GM12878 (cell line): ENCODE data around the gene PROKR1. TPM values are rescaled to one million over a fixed set of nuclear protein-coding genes. Genes with fewer than 3 reads are reported as not detected.

Source experiments
- ATAC-seq: fragments of 200-7000 bp; cut with Tn5 transposase; 3 replicates; pipeline ENCODE4 v1.9.1; 2020; ENCODE audit warnings: mild to moderate bottlenecking, moderate library complexity
- BruUV-seq: library from RNA; stranded (reverse); fragments of 400-500 nt; replicated peaks from 2 replicates; lab custom pipeline; 2021; lab: Mats Ljungman, UMichigan
- CTCF ChIA-PET: fragments of 300-600 bp; sonication (Branson Sonifier 250); formaldehyde crosslinking; extraction: SDS; loops from one replicate; lab custom pipeline; 2021; ENCODE audit warnings: inconsistent platforms; lab: Yijun Ruan, JAX
- POLR2A ChIA-PET: fragments of 350-600 bp; formaldehyde crosslinking; extraction: SDS; loops from one replicate; lab custom pipeline; 2021; ENCODE audit warnings: inconsistent platforms; lab: Charles Lee
- RAD21 ChIA-PET: fragments of 300-600 bp; sonication (Branson Sonifier 250); formaldehyde crosslinking; loops from one replicate; lab custom pipeline; 2023; ENCODE audit warnings: antibody characterized with exemption; ENCODE audit not compliant: unreplicated experiment; lab: Charles Lee
- SMC1A ChIA-PET: fragments of 300-600 bp; sonication (Branson Sonifier 250); formaldehyde crosslinking; loops from one replicate; lab custom pipeline; 2023; ENCODE audit not compliant: unreplicated experiment, uncharacterized antibody; lab: Charles Lee
- DNase-seq: peaks from one replicate; pipeline ENCODE4 v3.0.0-alpha.2; 2011; ENCODE audit warnings: low read depth, low spot score
- FAIRE-seq: peaks from 3 replicates; lab custom pipeline; 2011; peaks lifted over from hg19 to GRCh38; lab: Jason Lieb, UNC
- H2AFZ ChIP-seq: 2 replicates; pipeline ENCODE4 v1.6.0; 2011; ENCODE audit warnings: low read depth, low read length, control low read depth; ENCODE audit not compliant: control insufficient read depth
- H3K27ac ChIP-seq: 2 replicates; pipeline ENCODE4 v1.5.1; 2011; ENCODE audit warnings: control low read depth; ENCODE audit not compliant: control insufficient read depth, insufficient read depth
- H3K27me3 ChIP-seq, 2 experiments: replicated peaks in 1 of 2; 2 replicates each; pipeline versions ENCODE4 v1.6.0 to v1.6.1; 2011; ENCODE audit warnings: low read length in 1 of 2; ENCODE audit not compliant: control insufficient read depth in 2 of 2, insufficient read depth in 2 of 2
- H3K36me3 ChIP-seq, 2 experiments: 2 replicates each; pipeline ENCODE4 v1.5.1; 2011; ENCODE audit warnings: low read length in 1 of 2; ENCODE audit not compliant: control insufficient read depth in 2 of 2, insufficient read depth in 2 of 2
- H3K4me1 ChIP-seq: 2 replicates; pipeline ENCODE4 v1.6.1; 2011; ENCODE audit warnings: mild to moderate bottlenecking, low read length, moderate library complexity, mixed read lengths; ENCODE audit not compliant: control insufficient read depth, insufficient read depth
- H3K4me2 ChIP-seq: 2 replicates; pipeline ENCODE4 v1.6.0; 2011; ENCODE audit warnings: control low read depth; ENCODE audit not compliant: control insufficient read depth, insufficient read depth
- H3K4me3 ChIP-seq: fragments of 200-600 bp; sonication (generic); 2 replicates; pipeline ENCODE4 v1.5.1; 2016
- H3K79me2 ChIP-seq: 2 replicates; pipeline ENCODE4 v1.6.0; 2011; ENCODE audit warnings: low read length; ENCODE audit not compliant: control insufficient read depth, insufficient read depth
- H3K9ac ChIP-seq: 2 replicates; pipeline ENCODE4 v1.8.0; 2011; ENCODE audit warnings: low read length, control low read depth, mixed read lengths; ENCODE audit not compliant: control insufficient read depth, insufficient read depth
- H3K9me3 ChIP-seq: replicated peaks from 3 replicates; pipeline ENCODE4 v1.5.1; 2011; ENCODE audit warnings: mild to moderate bottlenecking, low read length; ENCODE audit not compliant: control insufficient read depth, insufficient read depth
- H4K20me1 ChIP-seq: 2 replicates; pipeline ENCODE4 v1.6.0; 2011; ENCODE audit not compliant: control insufficient read depth, insufficient read depth
- ETV6 ChIP-seq, 2 experiments: fragments of 450-650 bp in 1 of 2; IDR thresholded peaks in 1 of 2; conservative IDR thresholded peaks in 1 of 2; 2 replicates each; pipeline ENCODE4 v1.6.1; 2014; ENCODE audit warnings: antibody characterized with exemption in 1 of 2, borderline replicate concordance in 1 of 2, low read depth in 1 of 2, mild to moderate bottlenecking in 1 of 2, moderate library complexity in 1 of 2
- KAT2A ChIP-seq: conservative IDR thresholded peaks from 2 replicates; pipeline ENCODE4 v1.6.1; 2011; ENCODE audit warnings: low read depth, low read length; ENCODE audit not compliant: control insufficient read depth
- SIN3A ChIP-seq: IDR thresholded peaks from 2 replicates; pipeline ENCODE4 v1.6.1; 2012; ENCODE audit warnings: low read depth, low read length, improper control_type of control experiment
- WGBS: methylation state at CpG from one replicate; pipeline ENCODE4 v1.1.6; 2016; ENCODE audit warnings: low lambda C conversion rate; ENCODE audit not compliant: insufficient replicate concordance, insufficient coverage; ENCODE audit errors: missing lambda C conversion rate; 5-methylcytosine and 5-hydroxymethylcytosine counted together
- in situ Hi-C: fragments of 300-500 bp; cut with MboI; formaldehyde crosslinking; loops from 9 replicates; pipeline ENCODE4 v1.14.3; 2018; ENCODE audit warnings: mixed read lengths
- intact Hi-C: fragments of 100-400 bp; cut with micrococcal nuclease; formaldehyde crosslinking; loops from one replicate; pipeline ENCODE4 v1.14.2; 2022; ENCODE audit not compliant: unreplicated experiment
- polyA plus RNA-seq, 11 experiments: library from polyadenylated mRNA; depleted of rRNA in 4 of 11; unstranded in 6 of 11; stranded (reverse) in 5 of 11; fragments of >200 nt; fragmentation: Nextera tagmentation in 4 of 11; fragmentation: Illumina TruSeq in 1 of 11; extraction: Ambion mirVana in 4 of 11; extraction: Trizol in 1 of 11; gene quantifications; 1 replicate in 1 of 11; 2 replicates in 10 of 11; pipeline versions ENCODE4 v1.2.1 to v1.2.3, GENCODE V29; 2011 to 2016; ENCODE audit warnings: inconsistent platforms in 2 of 11, missing spikeins in 2 of 11, low read depth in 1 of 11
- total RNA-seq, 4 experiments: library from RNA; depleted of rRNA in 3 of 4; stranded (reverse); fragments of >200 nt in 3 of 4; fragmentation: Illumina TruSeq in 1 of 4; extraction: Trizol in 1 of 4; gene quantifications; 2 replicates each; pipeline versions ENCODE4 v1.2.1 to v1.2.3, GENCODE V29; 2013 to 2021
- TF ChIP-seq, protein P1 (sequence below): IDR thresholded peaks from 2 replicates; pipeline ENCODE4 v1.6.1; 2012; ENCODE audit warnings: improper control_type of control experiment, low read depth, low read length; ENCODE audit not compliant: insufficient replicate concordance
- TF ChIP-seq, protein P2 (sequence below): fragments of 450-650 bp; IDR thresholded peaks from 2 replicates; pipeline ENCODE4 v1.6.1; 2017; ENCODE audit warnings: antibody characterized with exemption, mild to moderate bottlenecking, moderate library complexity

Gene PROKR1
- total and polyA plus RNA-seq, 10 of the 15 experiments (the other 5 are each of a cell fraction or from before 2014, with no cell fraction given), result 0.01 to 0.02 TPM; not detected in 8

DNA sequence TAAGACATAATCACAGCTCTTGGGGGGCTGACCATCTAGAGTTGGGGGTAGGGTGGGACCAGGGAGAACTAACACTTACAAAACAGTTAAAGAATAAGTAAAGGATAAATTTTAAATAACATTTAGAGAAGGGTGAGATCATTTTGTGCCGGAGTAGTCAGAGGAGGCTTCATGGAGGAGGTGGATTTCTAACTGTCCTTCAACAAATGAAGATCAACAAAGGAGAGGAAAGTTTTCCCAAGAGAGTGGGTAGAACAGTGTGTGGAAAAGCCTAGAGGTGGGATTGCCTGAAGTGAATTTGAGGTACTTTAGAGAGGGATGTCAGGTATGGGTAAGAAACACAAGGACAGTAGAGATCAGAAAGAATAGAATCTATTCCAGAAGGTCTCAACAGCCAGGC lies 7.3 kb downstream of the PROKR1 start:
- FAIRE-seq (no peak), DNase-seq (no peak), ATAC-seq (no peak)
- peaks cover 8% of the 10 kb centered on the region for H3K4me1 ChIP-seq
- RAD21 ChIA-PET, result no interaction called here
- no TSS peak for BruUV-seq
- no peaks in the 10 kb centered on the region for H4K20me1 ChIP-seq
- H3K36me3 ChIP-seq, result no peaks in the 10 kb centered on the region
- in situ Hi-C loops, result no loop called here
- peaks cover 2 to 4% of the 10 kb centered on the region in 2 experiments; a peak in 2 of 4 replicates for H3K27me3 ChIP-seq
- CTCF ChIA-PET, result no interaction called here
- TF ChIP-seq, protein P1, sequence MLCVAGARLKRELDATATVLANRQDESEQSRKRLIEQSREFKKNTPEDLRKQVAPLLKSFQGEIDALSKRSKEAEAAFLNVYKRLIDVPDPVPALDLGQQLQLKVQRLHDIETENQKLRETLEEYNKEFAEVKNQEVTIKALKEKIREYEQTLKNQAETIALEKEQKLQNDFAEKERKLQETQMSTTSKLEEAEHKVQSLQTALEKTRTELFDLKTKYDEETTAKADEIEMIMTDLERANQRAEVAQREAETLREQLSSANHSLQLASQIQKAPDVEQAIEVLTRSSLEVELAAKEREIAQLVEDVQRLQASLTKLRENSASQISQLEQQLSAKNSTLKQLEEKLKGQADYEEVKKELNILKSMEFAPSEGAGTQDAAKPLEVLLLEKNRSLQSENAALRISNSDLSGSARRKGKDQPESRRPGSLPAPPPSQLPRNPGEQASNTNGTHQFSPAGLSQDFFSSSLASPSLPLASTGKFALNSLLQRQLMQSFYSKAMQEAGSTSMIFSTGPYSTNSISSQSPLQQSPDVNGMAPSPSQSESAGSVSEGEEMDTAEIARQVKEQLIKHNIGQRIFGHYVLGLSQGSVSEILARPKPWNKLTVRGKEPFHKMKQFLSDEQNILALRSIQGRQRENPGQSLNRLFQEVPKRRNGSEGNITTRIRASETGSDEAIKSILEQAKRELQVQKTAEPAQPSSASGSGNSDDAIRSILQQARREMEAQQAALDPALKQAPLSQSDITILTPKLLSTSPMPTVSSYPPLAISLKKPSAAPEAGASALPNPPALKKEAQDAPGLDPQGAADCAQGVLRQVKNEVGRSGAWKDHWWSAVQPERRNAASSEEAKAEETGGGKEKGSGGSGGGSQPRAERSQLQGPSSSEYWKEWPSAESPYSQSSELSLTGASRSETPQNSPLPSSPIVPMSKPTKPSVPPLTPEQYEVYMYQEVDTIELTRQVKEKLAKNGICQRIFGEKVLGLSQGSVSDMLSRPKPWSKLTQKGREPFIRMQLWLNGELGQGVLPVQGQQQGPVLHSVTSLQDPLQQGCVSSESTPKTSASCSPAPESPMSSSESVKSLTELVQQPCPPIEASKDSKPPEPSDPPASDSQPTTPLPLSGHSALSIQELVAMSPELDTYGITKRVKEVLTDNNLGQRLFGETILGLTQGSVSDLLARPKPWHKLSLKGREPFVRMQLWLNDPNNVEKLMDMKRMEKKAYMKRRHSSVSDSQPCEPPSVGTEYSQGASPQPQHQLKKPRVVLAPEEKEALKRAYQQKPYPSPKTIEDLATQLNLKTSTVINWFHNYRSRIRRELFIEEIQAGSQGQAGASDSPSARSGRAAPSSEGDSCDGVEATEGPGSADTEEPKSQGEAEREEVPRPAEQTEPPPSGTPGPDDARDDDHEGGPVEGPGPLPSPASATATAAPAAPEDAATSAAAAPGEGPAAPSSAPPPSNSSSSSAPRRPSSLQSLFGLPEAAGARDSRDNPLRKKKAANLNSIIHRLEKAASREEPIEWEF, result no peak
- no peak for TF ChIP-seq KAT2A
- TF ChIP-seq SIN3A, result no peak
- TF ChIP-seq, protein P2, sequence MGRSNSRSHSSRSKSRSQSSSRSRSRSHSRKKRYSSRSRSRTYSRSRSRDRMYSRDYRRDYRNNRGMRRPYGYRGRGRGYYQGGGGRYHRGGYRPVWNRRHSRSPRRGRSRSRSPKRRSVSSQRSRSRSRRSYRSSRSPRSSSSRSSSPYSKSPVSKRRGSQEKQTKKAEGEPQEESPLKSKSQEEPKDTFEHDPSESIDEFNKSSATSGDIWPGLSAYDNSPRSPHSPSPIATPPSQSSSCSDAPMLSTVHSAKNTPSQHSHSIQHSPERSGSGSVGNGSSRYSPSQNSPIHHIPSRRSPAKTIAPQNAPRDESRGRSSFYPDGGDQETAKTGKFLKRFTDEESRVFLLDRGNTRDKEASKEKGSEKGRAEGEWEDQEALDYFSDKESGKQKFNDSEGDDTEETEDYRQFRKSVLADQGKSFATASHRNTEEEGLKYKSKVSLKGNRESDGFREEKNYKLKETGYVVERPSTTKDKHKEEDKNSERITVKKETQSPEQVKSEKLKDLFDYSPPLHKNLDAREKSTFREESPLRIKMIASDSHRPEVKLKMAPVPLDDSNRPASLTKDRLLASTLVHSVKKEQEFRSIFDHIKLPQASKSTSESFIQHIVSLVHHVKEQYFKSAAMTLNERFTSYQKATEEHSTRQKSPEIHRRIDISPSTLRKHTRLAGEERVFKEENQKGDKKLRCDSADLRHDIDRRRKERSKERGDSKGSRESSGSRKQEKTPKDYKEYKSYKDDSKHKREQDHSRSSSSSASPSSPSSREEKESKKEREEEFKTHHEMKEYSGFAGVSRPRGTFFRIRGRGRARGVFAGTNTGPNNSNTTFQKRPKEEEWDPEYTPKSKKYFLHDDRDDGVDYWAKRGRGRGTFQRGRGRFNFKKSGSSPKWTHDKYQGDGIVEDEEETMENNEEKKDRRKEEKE, result no peak
- TF ChIP-seq ETV6 (conservative IDR thresholded peaks at IDR 0.05 in 1 of 2, IDR thresholded peaks at IDR 0.05 in 1 of 2; ENCODE audit: borderline replicate concordance in 1 of 2, low read depth in 1 of 2), result no peak
- H3K4me3 ChIP-seq, result no peak overlapping the region
- no peak overlapping the region for H3K27ac ChIP-seq
- H2AFZ ChIP-seq, result no peak overlapping the region
- intact Hi-C loops, result loop anchor here (5.0 kb wide), 1 partner anchor 67 kb away; no protein-coding TSS in a partner anchor
- no peaks in the 10 kb centered on the region for H3K79me2 ChIP-seq
- POLR2A ChIA-PET, result no interaction called here
- no peak overlapping the region for H3K9ac ChIP-seq
- H3K9me3 ChIP-seq, result no peaks in the 10 kb centered on the region; the same call in 2 of the 3 replicates
- SMC1A ChIA-PET, result interaction anchor here (0.7 kb wide), 1 partner anchor 63 kb away, joined by 3 read pairs; no protein-coding TSS in a partner anchor
- no peak overlapping the region for H3K4me2 ChIP-seq
- 85% methylated on average over 1 of the region's 1 CpG for WGBS
